Activated CD4-positive, alpha-beta memory T cell treated with anti-CD3 and anti-CD28 coated beads, Interleukin-2, amount 10 ng/mL, durations not matched to agents 7 days and 5 days (primary cell): ENCODE measurements around the gene CNTLN. TPM values are rescaled to one million over a fixed set of nuclear protein-coding genes. Genes with fewer than 3 reads are reported as not detected.
"Not testable (repeated sequence)": the region's sequence is repeated elsewhere in the genome, so short reads cannot be mapped to it uniquely, and the experiment has no call there.

Experiments used
- CTCF ChIA-PET: fragments of 350-600 bp; sonication (Branson Sonifier 250); formaldehyde crosslinking; loops from one replicate; lab custom pipeline; 2021; ENCODE audit warnings: antibody characterized with exemption, inconsistent platforms; lab: Charles Lee
- POLR2A ChIA-PET: fragments of 350-600 bp; sonication (Branson Sonifier 250); formaldehyde crosslinking; loops from one replicate; lab custom pipeline; 2021; ENCODE audit warnings: antibody characterized with exemption; lab: Charles Lee
- DNase-seq: peaks from one replicate; pipeline ENCODE4 v3.0.0-alpha.2; 2020
- H3K27ac Mint-ChIP-seq: one replicate; pipeline ENCODE4 v1.8.0; 2021; ENCODE audit warnings: mild to moderate bottlenecking, mixed read lengths
- H3K27me3 Mint-ChIP-seq: one replicate; pipeline ENCODE4 v1.8.0; 2021; ENCODE audit warnings: mixed read lengths
- H3K36me3 Mint-ChIP-seq: one replicate; pipeline ENCODE4 v1.8.0; 2021; ENCODE audit warnings: low read depth, mixed read lengths
- H3K4me1 Mint-ChIP-seq: one replicate; pipeline ENCODE4 v1.8.0; 2021; ENCODE audit warnings: mixed read lengths
- H3K4me3 Mint-ChIP-seq: one replicate; pipeline ENCODE4 v1.8.0; 2021; ENCODE audit warnings: mild to moderate bottlenecking, mixed read lengths
- H3K9me3 Mint-ChIP-seq: one replicate; pipeline ENCODE4 v1.8.0; 2021; ENCODE audit warnings: mixed read lengths
- total RNA-seq, 2 experiments: library from RNA; stranded (reverse); gene quantifications; one replicate each; pipeline ENCODE4 v1.2.3, GENCODE V29; 2021

Gene CNTLN
- total RNA-seq, 2 experiments from 2014 or later, result 0.25 to 0.28 TPM

GRCh38 chr9:17484906-17485305 is 350.1 kb downstream of the CNTLN start:
- H3K4me3 Mint-ChIP-seq, result no peak overlapping the region
- no peaks in the 10 kb centered on the region for H3K9me3 Mint-ChIP-seq
- H3K36me3 Mint-ChIP-seq, result no peaks in the 10 kb centered on the region
- H3K27me3 Mint-ChIP-seq, result no peaks in the 10 kb centered on the region
- H3K27ac Mint-ChIP-seq, result no peak overlapping the region
- ChIA-PET CTCF (no interaction called here), POLR2A (no interaction called here)
- DNase-seq, result no peak
- no peaks in the 10 kb centered on the region for H3K4me1 Mint-ChIP-seq

GRCh38 chr9:17486396-17486795 is 351.6 kb downstream of the CNTLN start:
- Mint-ChIP-seq H3K4me3 (no peak overlapping the region), H3K36me3 (no peaks in the 10 kb centered on the region)
- POLR2A ChIA-PET, result no interaction called here

GRCh38 chr9:17487467-17487866 is 352.6 kb downstream of the CNTLN start:
- POLR2A ChIA-PET, result no interaction called here
- no peaks in the 10 kb centered on the region for H3K9me3 Mint-ChIP-seq
- no peaks in the 10 kb centered on the region for H3K36me3 Mint-ChIP-seq

More at GRCh38 chr9:17486396-17486795, 351.6 kb downstream of the CNTLN start:
- H3K27me3 Mint-ChIP-seq, result no peaks in the 10 kb centered on the region
- no peak for DNase-seq
- CTCF ChIA-PET, result no interaction called here
- H3K4me1 Mint-ChIP-seq, result no peaks in the 10 kb centered on the region
- no peak overlapping the region for H3K27ac Mint-ChIP-seq
- no peaks in the 10 kb centered on the region for H3K9me3 Mint-ChIP-seq

GRCh38 chr9:17488662-17489061 is 353.8 kb downstream of the CNTLN start:
- Mint-ChIP-seq H3K4me3 (no peak overlapping the region), H3K4me1 (no peaks in the 10 kb centered on the region), H3K36me3 (no peaks in the 10 kb centered on the region), H3K27me3 (no peaks in the 10 kb centered on the region), H3K9me3 (no peaks in the 10 kb centered on the region), H3K27ac (no peak overlapping the region)
- DNase-seq, result no peak
- ChIA-PET POLR2A (no interaction called here), CTCF (no interaction called here)

More at GRCh38 chr9:17487467-17487866, 352.6 kb downstream of the CNTLN start:
- H3K27ac Mint-ChIP-seq, result no peak overlapping the region
- DNase-seq, result no peak
- CTCF ChIA-PET, result no interaction called here
- H3K4me3 Mint-ChIP-seq, result no peak overlapping the region
- H3K27me3 Mint-ChIP-seq, result no peaks in the 10 kb centered on the region
- H3K4me1 Mint-ChIP-seq, result no peaks in the 10 kb centered on the region

GRCh38 chr9:17490110-17490509 is 355.3 kb downstream of the CNTLN start:
- no peaks in the 10 kb centered on the region for H3K27me3 Mint-ChIP-seq
- H3K4me3 Mint-ChIP-seq, result no peak overlapping the region
- POLR2A ChIA-PET, result no interaction called here
- H3K27ac Mint-ChIP-seq, result no peak overlapping the region
- H3K9me3 Mint-ChIP-seq, result no peaks in the 10 kb centered on the region
- no peaks in the 10 kb centered on the region for H3K36me3 Mint-ChIP-seq
- H3K4me1 Mint-ChIP-seq, result no peaks in the 10 kb centered on the region
- no peak for DNase-seq
- CTCF ChIA-PET, result no interaction called here

DNA sequence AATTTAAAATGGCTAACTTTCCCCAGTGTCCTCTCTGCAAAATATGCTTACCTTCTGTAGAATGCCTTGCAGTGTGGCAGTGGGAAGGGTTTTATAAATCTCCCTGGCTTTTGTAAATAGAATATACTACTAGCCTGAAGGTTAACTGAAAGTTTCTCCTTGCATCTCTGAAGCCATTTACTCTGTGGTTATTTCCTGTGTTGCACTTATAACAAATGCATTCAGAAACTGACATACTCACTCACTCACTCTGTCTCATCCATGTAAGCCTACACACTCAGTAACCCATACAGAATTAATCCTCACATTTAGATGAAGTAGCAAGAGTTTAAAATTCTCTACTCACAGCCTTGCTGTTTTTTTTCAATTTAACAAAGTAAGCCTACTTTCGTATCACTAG is 356.9 kb downstream of the CNTLN start:
- no peaks in the 10 kb centered on the region for H3K4me1 Mint-ChIP-seq
- no peaks in the 10 kb centered on the region for H3K27me3 Mint-ChIP-seq
- no peaks in the 10 kb centered on the region for H3K9me3 Mint-ChIP-seq
- CTCF ChIA-PET, result no interaction called here
- POLR2A ChIA-PET, result no interaction called here
- no peak for DNase-seq
- no peak overlapping the region for H3K27ac Mint-ChIP-seq
- H3K36me3 Mint-ChIP-seq, result no peaks in the 10 kb centered on the region
- no peak overlapping the region for H3K4me3 Mint-ChIP-seq

- ChIA-PET CTCF (no interaction called here), POLR2A (no interaction called here)
- no peaks in the 10 kb centered on the region for H3K27me3 Mint-ChIP-seq
- H3K4me3 Mint-ChIP-seq, result no peak overlapping the region
- DNase-seq, result no peak
- H3K9me3 Mint-ChIP-seq, result no peaks in the 10 kb centered on the region
- no peaks in the 10 kb centered on the region for H3K4me1 Mint-ChIP-seq
- H3K36me3 Mint-ChIP-seq, result no peaks in the 10 kb centered on the region
- H3K27ac Mint-ChIP-seq, result no peak overlapping the region
Observed at GRCh38 chr9:17503196-17503595, 368.4 kb downstream of the CNTLN start.

DNA sequence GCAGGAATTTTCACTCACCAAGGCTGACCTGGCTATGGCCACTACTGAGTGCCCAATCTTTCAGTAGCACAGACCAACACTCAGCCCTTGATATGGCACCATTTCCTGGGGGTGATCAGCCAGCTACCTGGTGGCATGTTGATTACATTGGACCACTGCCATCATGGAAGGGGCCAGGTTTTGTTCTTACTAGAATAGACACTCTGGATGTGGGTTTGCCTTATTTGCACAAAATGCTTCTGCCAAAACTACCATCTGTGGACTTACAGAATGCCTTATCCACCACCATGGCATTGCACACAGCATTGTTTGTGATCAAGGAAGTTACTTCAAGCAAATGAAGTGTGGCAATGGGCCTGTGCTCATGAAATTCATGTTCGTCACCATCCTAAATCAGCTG is 374.3 kb downstream of the CNTLN start:
- H3K4me1 Mint-ChIP-seq, result no peaks in the 10 kb centered on the region
- DNase-seq, result no peak
- no peaks in the 10 kb centered on the region for H3K27me3 Mint-ChIP-seq
- H3K36me3 Mint-ChIP-seq, result no peaks in the 10 kb centered on the region
- CTCF ChIA-PET, result no interaction called here
- H3K4me3 Mint-ChIP-seq, result no peak overlapping the region
- POLR2A ChIA-PET, result no interaction called here
- H3K27ac Mint-ChIP-seq, result no peak overlapping the region
- H3K9me3 Mint-ChIP-seq, result peaks cover 13% of the 10 kb centered on the region

- ChIA-PET CTCF (no interaction called here), POLR2A (no interaction called here)
- no peak for DNase-seq
- H3K27ac Mint-ChIP-seq, result no peak overlapping the region
- no peaks in the 10 kb centered on the region for H3K4me1 Mint-ChIP-seq
- H3K4me3 Mint-ChIP-seq, result no peak overlapping the region
- no peaks in the 10 kb centered on the region for H3K36me3 Mint-ChIP-seq
- H3K27me3 Mint-ChIP-seq, result no peaks in the 10 kb centered on the region
- H3K9me3 Mint-ChIP-seq, result peaks cover 13% of the 10 kb centered on the region
Observed at GRCh38 chr9:17509701-17510100, 374.9 kb downstream of the CNTLN start.

- POLR2A ChIA-PET, result no interaction called here
- Mint-ChIP-seq H3K4me1 (no peaks in the 10 kb centered on the region), H3K27ac (no peak overlapping the region), H3K4me3 (no peak overlapping the region), H3K27me3 (no peaks in the 10 kb centered on the region), H3K9me3 (peaks cover 4% of the 10 kb centered on the region), H3K36me3 (no peaks in the 10 kb centered on the region)
- DNase-seq, result no peak
- CTCF ChIA-PET, result no interaction called here
Observed at GRCh38 chr9:17519761-17520160, 384.9 kb downstream of the CNTLN start.

DNA sequence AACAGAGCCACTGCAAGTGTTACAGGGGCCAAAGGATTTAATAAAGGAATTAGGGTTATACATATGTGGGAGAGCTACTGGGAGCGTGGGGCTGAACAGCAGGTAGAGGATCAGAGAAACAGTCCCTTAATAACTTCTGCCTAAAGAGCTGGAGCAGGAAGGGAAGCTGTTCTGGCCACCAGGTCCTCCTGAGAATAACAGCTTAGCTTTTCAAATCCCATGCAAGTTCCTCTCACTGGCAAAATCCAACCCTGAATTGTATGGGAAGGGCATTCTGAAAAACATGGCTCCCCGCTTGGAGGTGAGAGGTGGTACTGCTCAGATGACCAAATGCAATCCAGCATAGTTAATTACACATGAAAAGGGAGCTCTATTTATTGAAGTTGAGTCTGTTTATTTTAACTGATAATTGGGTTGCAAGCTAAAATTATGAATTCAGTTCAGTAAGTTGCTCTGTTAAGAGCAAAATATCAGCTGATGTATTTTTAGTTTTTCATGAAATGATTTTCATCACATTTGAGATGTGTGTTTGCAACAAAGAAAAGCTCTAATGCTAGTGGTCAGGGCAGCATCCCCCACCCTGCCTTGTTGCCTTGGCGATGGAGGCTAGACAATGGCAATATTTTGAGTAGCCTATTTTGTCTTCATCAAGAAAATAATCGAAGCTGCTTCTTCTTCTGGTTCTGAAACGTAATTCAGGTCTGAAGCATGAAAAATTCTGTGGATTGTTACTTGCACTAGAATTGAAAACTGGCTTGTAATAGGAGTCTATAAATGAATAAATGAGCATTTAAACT is 385.6 kb downstream of the CNTLN start:
- Mint-ChIP-seq H3K9me3 (peaks cover 4% of the 10 kb centered on the region), H3K27ac (no peak overlapping the region), H3K27me3 (no peaks in the 10 kb centered on the region), H3K4me1 (no peaks in the 10 kb centered on the region), H3K36me3 (no peaks in the 10 kb centered on the region), H3K4me3 (no peak overlapping the region)
- ChIA-PET POLR2A (no interaction called here), CTCF (no interaction called here)
- no peak for DNase-seq

DNA sequence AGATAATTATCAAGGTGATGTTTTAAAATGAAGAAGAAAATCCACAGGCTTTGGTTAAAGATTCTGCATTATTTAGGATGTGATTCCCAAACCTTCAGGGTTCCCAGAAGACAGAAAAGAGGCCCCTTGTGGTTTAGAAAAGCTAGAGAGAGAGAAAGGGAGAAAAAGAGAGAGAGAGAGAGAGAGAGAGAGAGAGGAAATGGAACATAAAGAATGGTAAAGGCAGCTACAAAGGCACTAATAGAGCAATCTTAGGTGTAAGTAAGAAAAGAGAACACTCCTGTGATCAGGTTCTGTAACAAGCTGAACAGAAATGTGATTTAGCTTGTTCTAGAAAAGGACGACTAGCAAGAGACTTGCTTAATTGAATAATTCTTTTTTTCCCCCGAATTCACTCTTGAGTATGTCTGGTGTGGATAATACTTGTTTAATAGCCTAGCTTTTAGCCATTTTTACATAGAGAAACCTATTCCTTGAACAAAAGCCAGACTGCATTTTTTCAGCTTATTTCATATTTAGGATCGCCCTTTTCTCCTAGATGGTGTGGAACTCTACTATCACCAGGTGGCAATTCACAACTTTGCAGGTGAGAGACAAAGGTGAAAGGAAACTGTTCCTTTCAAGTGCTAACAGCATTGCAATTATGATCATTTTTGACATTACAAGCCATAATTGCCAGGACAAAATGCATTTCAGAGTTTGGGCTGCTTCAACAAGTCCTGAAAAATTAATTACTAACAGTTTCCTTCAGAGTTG is 386.4 kb downstream of the CNTLN start:
- H3K27ac Mint-ChIP-seq, result no peak overlapping the region
- DNase-seq, result no peak
- no peaks in the 10 kb centered on the region for H3K36me3 Mint-ChIP-seq
- no peaks in the 10 kb centered on the region for H3K4me1 Mint-ChIP-seq
- CTCF ChIA-PET, result no interaction called here
- no peak overlapping the region for H3K4me3 Mint-ChIP-seq
- peaks cover 4% of the 10 kb centered on the region for H3K9me3 Mint-ChIP-seq
- POLR2A ChIA-PET, result no interaction called here
- no peaks in the 10 kb centered on the region for H3K27me3 Mint-ChIP-seq

- DNase-seq, H3K27me3 Mint-ChIP-seq, H3K27ac Mint-ChIP-seq, H3K4me3 Mint-ChIP-seq, H3K4me1 Mint-ChIP-seq, H3K9me3 Mint-ChIP-seq, H3K36me3 Mint-ChIP-seq, CTCF ChIA-PET, POLR2A ChIA-PET: not testable (repeated sequence)
Observed at GRCh38 chr9:17526726-17527125, 391.9 kb downstream of the CNTLN start.

- no peak overlapping the region for H3K4me3 Mint-ChIP-seq
- CTCF ChIA-PET, result no interaction called here
- H3K9me3 Mint-ChIP-seq, result no peaks in the 10 kb centered on the region
- no peaks in the 10 kb centered on the region for H3K36me3 Mint-ChIP-seq
- DNase-seq, result no peak
- no peaks in the 10 kb centered on the region for H3K27me3 Mint-ChIP-seq
- H3K4me1 Mint-ChIP-seq, result no peaks in the 10 kb centered on the region
- POLR2A ChIA-PET, result no interaction called here
- no peak overlapping the region for H3K27ac Mint-ChIP-seq
Observed at GRCh38 chr9:17528859-17529258, 394.0 kb downstream of the CNTLN start.
